Activated CD4-positive, alpha-beta memory T cell treated with anti-CD3 and anti-CD28 coated beads for 36 hours (primary cell): ENCODE results near the gene OR5B17. TPM values are rescaled to one million over a fixed set of nuclear protein-coding genes. Genes with fewer than 3 reads are reported as not detected.

Experiments used
- CTCF ChIA-PET: fragments of 350-600 bp; sonication (Branson Sonifier 250); formaldehyde crosslinking; loops from one replicate; lab custom pipeline; 2021; ENCODE audit warnings: antibody characterized with exemption, inconsistent platforms; lab: Charles Lee
- POLR2A ChIA-PET: fragments of 350-600 bp; sonication (Branson Sonifier 250); formaldehyde crosslinking; loops from one replicate; lab custom pipeline; 2021; ENCODE audit warnings: antibody characterized with exemption; lab: Charles Lee
- DNase-seq: peaks from one replicate; pipeline ENCODE4 v3.0.0-alpha.2; 2020
- H3K27ac Mint-ChIP-seq: one replicate; pipeline ENCODE4 v1.8.0; 2021; ENCODE audit warnings: mixed read lengths
- H3K27me3 Mint-ChIP-seq: one replicate; pipeline ENCODE4 v1.8.0; 2021; ENCODE audit warnings: mixed read lengths
- H3K36me3 Mint-ChIP-seq: one replicate; pipeline ENCODE4 v1.8.0; 2021; ENCODE audit warnings: mixed read lengths
- H3K4me1 Mint-ChIP-seq: one replicate; pipeline ENCODE4 v1.8.0; 2021; ENCODE audit warnings: low read depth, mixed read lengths
- H3K4me3 Mint-ChIP-seq: one replicate; pipeline ENCODE4 v1.8.0; 2021; ENCODE audit warnings: mild to moderate bottlenecking, mixed read lengths
- H3K9me3 Mint-ChIP-seq: one replicate; pipeline ENCODE4 v1.8.0; 2021; ENCODE audit warnings: mixed read lengths
- intact Hi-C: fragments of 100-400 bp; cut with micrococcal nuclease; formaldehyde crosslinking; loops from one replicate; pipeline ENCODE4 v1.15.1; 2023
- total RNA-seq, 2 experiments: library from RNA; stranded (reverse); gene quantifications; one replicate each; pipeline ENCODE4 v1.2.3, GENCODE V29; 2021

OR5B17 gene
- total RNA-seq, 2 experiments from 2014 or later: not detected

DNA sequence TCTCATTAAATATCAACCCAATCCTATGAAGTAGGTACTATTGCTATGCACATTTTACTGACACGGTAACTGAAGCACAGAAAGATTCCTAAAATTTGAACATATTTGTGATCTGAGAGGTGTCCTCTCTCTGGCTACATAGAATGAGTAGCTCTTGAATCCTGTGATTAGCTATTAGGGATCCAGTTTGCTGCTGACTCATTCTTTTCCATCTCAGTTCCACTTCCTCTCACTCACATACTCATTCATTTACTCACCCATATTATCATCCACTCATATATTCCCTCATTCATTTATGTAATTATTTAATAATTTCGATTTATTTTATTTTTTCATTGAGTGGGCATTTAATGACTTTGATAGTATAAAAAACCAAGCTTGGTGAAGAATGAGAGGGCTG lies 42.7 kb downstream of the OR5B17 start:
- DNase-seq: no peak
- peaks cover 4% of the 10 kb centered on the region for H3K27me3 Mint-ChIP-seq
- H3K27ac Mint-ChIP-seq: no peak overlapping the region
- intact Hi-C loops: no loop called here
- no peaks in the 10 kb centered on the region for H3K4me1 Mint-ChIP-seq
- POLR2A ChIA-PET: no interaction called here
- H3K4me3 Mint-ChIP-seq: no peak overlapping the region
- no peaks in the 10 kb centered on the region for H3K36me3 Mint-ChIP-seq
- CTCF ChIA-PET: interaction anchor here (0.8 kb wide), 1 partner anchor 21 kb away, joined by 3 read pairs; no protein-coding TSS in a partner anchor
- peaks cover 4% of the 10 kb centered on the region for H3K9me3 Mint-ChIP-seq

Other genes with a start within 250 kb of the OR5B17 start
- gene OR9I1, start 233.5 kb downstream of the OR5B17 start, total RNA-seq: not detected
- not detected for gene OR9Q2, start 170.0 kb downstream of the OR5B17 start, total RNA-seq
- not detected for gene OR1S2, start 154.9 kb downstream of the OR5B17 start, total RNA-seq
- gene OR1S1, start 146.3 kb downstream of the OR5B17 start, total RNA-seq: not detected
- not detected for gene OR10Q1, start 130.2 kb downstream of the OR5B17 start, total RNA-seq
- gene OR10W1, start 90.8 kb downstream of the OR5B17 start, total RNA-seq: not detected
- gene OR5B3, start 47.8 kb upstream of the OR5B17 start, total RNA-seq: not detected
- gene OR5B2, start 69.1 kb upstream of the OR5B17 start, total RNA-seq: not detected
- not detected for gene OR5B12, start 83.2 kb upstream of the OR5B17 start, total RNA-seq
- gene OR5B21, start 149.0 kb upstream of the OR5B17 start, total RNA-seq: not detected
- 100 to 1,000 TPM; 108 TPM for gene LPXN, start 216.8 kb upstream of the OR5B17 start, total RNA-seq
- 10 to 100 TPM; 34.9 to 36.1 TPM for gene ZFP91, start 220.0 kb upstream of the OR5B17 start, total RNA-seq